ENCODE measurements around the gene HDHD3.
"Not testable (repeated sequence)": the region's sequence is repeated elsewhere in the genome, so short reads cannot be mapped to it uniquely, and the experiment has no call there.

The HDHD3 gene

GRCh38 chr9:113388833-113389232 lies 12.0 kb upstream of the HDHD3 start:
- DNase-seq = no peak

DNA sequence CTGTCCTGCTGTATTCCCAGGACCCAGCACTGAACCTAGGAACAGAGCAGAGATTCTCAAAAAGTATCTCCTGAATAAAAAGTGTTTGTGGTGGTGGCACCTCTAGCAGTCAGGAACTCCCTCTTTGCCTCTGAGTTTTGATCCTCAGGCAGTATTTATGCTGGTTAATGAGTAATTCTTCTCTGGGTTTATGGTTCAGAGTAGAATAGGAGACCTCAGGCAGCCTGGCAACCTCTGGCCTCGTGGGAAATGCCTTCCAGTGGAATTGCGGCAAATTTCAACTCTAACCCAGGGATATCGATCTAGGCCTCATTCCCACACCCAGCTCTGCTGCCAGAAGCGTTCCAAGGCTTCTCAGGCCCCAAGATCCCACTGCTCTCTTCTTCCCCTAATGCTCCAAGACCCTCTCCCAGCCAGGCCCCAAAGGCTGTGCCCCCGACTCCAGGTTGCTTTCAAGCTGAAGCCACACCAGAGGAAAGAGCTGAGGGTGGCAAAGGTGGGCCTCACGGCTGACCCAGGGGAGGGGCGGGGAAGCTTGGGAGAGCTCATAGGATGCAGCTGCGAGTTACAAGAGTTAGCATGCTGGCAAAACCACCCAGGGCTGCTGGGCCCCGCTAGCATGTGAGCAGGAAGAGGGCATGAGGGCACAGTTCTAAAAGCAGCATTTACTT lies 10.9 kb upstream of the HDHD3 start:
- DNase-seq = no peak

- DNase-seq = no peak
Measured at GRCh38 chr9:113386571-113387393, 10.0 kb upstream of the HDHD3 start.

DNA sequence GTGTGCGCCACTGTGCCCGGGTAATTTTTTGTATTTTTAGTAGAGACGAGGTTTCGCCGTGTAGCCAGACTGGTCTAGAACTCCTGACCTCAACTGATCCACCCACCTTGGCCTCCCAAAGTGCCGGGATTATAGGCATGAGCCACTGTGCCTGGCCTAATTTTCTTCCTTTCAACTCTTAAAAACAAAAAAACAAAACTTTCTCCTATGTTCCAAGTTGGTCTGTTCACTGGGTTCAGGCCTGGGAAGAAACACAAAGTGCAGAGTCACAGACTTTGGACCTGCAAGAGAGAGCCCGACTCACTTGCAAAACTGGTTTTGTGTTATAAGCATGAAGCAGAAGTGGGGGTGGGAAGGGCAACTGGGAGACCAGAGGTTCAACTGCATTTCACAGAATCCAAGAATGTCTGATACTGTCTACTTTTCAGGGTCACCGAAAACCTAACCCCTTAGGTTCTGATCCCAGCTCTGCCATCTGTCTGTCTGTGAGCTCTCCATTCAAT lies 5.2 kb upstream of the HDHD3 start:
- no peak for DNase-seq

DNA sequence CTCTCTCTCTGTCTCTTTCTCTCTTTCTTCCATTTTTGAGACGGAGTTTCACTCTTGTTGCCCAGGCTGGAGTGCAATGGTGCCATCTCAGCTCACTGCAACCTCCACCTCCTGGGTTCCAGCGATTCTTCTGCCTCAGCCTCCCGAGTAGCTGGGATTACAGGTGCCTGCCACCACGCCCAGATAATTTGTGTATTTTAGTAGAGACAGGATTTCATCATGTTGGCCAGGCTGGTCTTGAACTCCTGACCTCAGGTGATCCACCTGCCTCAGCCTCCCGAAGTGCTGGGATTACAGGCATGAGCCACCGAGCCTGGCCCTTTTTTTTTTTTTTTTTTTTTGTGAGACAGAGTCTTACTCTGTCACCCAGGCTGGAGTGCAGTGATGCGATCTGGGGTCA lies 4.7 kb upstream of the HDHD3 start:
- DNase-seq = not testable (repeated sequence)

- DNase-seq = no peak
Measured at GRCh38 chr9:113380869-113381378, 4.1 kb upstream of the HDHD3 start.

DNA sequence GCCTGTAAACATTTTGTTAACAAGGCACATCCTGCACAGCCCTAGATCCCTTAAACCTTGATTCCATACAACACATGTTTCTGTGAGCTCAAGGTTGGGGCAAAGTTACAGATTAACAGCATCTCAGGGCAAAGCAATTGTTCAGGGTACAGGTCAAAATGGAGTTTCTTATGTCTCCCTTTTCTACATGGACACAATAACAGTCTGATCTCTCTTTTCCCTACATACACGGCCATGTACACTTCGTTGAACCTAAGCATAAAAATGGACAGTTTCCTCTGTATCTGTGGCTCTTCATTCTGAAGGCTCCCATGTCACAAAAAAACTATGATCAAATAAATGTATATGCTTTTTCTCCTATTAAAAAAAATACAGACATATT lies 3.0 kb upstream of the HDHD3 start:
- not testable (repeated sequence) for DNase-seq

DNA sequence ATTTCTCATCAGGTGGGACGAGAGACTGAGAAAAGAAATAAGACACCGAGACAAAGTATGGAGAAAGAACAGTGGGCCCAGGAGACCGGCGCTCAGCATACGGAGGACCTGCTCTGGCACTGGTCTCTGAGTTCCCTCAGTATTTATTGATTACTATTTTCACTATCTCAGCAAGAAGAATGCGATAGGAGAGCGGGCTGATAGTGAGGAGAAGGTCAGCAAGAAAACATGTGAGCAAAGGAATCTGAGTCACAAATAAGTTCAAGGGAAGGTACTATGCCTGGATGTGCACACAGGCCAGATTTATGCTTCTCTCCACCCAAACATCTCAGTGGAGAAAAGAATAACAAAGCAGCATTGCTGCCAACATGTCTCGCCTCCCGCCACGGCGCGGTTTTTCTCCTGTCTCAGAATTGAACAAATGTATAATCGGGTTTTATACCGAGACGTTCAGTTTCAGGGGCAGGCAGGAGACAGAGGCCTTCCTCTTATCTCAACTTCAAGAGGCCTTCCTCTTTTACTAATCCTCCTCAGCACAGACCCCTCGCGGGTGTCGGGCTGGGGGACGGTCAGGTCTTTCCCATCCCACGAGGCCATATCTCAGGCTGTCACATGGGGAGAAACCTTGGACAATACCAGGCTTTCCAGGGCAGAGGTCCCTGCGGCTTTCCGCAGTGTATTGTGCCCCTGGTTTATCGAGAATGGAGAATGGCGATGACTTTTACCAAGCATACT lies 2.5 kb upstream of the HDHD3 start:
- DNase-seq = not testable (repeated sequence)

GRCh38 chr9:113375057-113376023 lies 1.4 kb downstream of the HDHD3 start:
- no peak for DNase-seq

GRCh38 chr9:113373676-113374392 lies 3.0 kb downstream of the HDHD3 start:
- DNase-seq = no peak

DNA sequence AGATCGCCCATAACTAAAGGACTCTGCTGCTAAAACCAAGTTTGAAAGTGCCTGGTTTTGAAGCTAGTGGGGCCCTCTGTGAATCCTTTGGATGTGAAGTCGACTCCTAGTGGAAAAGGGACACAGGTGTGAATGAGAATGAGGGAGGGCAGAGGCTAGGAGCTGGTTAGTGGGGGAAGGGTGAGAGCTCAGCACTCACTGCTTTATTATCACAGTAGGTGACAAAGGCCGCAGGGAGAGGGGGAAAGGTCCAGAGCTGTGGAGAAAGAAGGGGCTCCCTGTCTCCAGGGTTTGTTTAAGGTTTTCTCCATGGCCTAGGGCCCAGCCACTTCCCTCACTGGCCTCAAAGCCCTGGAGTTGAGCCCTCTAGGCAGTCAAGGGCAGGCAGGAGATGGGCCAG lies 3.5 kb downstream of the HDHD3 start:
- no peak for DNase-seq

- no peak for DNase-seq
Measured at GRCh38 chr9:113372059-113372458, 4.7 kb downstream of the HDHD3 start.

GRCh38 chr9:113370806-113371325 lies 5.9 kb downstream of the HDHD3 start:
- no peak for DNase-seq

- no peak for DNase-seq
Measured at GRCh38 chr9:113369855-113370140, 7.0 kb downstream of the HDHD3 start.

GRCh38 chr9:113368982-113369854 lies 7.6 kb downstream of the HDHD3 start:
- DNase-seq = no peak

DNA sequence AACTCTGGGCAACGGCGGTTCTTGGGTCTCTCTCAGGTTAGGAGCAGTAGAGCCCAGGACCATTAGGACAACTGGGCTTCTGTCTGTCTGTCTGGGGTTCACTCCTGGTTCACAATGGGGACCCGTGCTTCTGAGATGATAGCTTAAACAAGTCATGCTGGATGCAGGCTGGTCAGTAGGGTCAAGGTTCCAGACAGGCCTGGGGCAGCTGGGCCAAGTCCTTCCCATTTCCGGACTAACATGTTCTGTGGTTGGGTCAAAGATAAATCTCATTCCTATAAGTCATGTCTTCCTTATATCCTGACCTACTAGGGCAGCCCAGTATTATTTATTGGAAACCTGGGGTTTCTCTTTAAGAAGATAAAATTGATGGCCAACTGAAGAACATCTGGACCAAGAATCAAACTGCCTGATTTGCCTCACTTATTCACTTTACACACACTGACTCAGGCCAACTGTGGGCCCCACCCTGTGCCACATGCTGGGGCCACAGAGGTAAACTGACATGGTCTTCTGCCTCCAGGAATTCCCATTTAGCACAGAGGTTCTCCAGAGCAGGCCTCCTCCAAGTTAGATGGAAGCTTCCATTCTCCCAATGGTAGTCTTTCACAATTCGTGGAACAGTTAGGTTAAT lies 8.3 kb downstream of the HDHD3 start:
- no peak for DNase-seq

- DNase-seq = peak; percentile 54
Measured at GRCh38 chr9:113365652-113366051, 11.1 kb downstream of the HDHD3 start.

GRCh38 chr9:113364951-113365350 lies 11.8 kb downstream of the HDHD3 start:
- no peak for DNase-seq

GRCh38 chr9:113363336-113363735 lies 13.4 kb downstream of the HDHD3 start:
- DNase-seq = no peak

Measured in inflammatory macrophage treated with lipopolysaccharide for 4 hours (primary cell).